GM21390 (cell line): ENCODE data around the gene CORO2A.

Experiments used
- ATAC-seq: cut with Tn5 transposase; IDR thresholded peaks from one replicate; pipeline ENCODE4 v1.9.1; 2021; ENCODE audit not compliant: unreplicated experiment

CORO2A gene

GRCh38 chr9:98220911-98221310, 28.5 kb upstream of the CORO2A start:
- no peak for ATAC-seq

DNA sequence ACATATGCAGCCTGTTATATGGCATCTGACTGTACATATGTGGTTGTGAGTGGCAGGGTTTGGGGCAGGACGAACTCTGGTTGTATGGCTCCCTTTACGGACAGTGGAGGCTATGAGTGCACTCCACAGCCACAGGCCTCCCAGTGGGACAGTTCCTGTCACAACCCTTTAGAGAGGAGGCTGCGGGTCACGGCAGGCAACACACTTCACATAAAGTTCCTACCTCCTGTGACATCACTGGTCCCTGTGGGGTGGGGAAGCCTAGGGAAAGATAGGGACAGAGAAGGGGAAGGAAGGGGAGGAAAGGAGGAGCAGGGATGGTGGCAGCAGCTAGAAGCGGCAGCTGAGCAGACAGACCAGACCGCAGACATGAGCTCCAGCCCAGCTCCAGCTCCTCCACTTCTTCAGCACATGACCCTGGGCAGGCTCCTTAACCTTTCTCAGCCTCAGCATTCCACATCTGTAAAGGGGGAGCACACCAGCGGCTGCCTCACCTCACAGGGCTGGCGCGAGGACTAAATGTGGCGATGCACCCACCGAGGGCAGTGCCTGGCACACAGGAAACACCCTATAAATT, 27.4 kb upstream of the CORO2A start:
- ATAC-seq, result no peak

- no peak for ATAC-seq
Observed at GRCh38 chr9:98219364-98219716, 26.9 kb upstream of the CORO2A start.

GRCh38 chr9:98218562-98219363, 26.3 kb upstream of the CORO2A start:
- ATAC-seq, result no peak

GRCh38 chr9:98217255-98217654, 24.8 kb upstream of the CORO2A start:
- ATAC-seq, result no peak

- no peak for ATAC-seq
Observed at GRCh38 chr9:98216391-98216790, 24.0 kb upstream of the CORO2A start.

DNA sequence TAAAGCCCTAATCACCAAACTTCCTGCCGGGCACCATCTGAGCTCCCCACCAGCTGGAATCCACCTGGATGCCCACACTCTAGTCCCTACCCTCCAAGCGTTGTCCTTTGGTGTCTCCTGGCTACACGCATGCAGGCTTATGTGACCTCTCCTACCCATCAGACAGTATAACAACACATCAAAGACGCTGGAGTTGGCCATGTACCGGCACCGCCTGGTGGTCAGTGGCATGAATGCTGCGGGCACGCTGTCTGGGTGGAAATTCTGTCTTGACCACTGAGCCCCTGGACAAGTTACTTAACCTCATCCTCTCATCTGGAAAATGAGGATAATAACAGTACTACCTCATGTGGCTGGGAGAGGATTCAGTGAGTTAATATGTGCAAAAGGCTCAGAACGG, 23.4 kb upstream of the CORO2A start:
- ATAC-seq, result no peak

GRCh38 chr9:98215271-98215670, 22.8 kb upstream of the CORO2A start:
- no peak for ATAC-seq

DNA sequence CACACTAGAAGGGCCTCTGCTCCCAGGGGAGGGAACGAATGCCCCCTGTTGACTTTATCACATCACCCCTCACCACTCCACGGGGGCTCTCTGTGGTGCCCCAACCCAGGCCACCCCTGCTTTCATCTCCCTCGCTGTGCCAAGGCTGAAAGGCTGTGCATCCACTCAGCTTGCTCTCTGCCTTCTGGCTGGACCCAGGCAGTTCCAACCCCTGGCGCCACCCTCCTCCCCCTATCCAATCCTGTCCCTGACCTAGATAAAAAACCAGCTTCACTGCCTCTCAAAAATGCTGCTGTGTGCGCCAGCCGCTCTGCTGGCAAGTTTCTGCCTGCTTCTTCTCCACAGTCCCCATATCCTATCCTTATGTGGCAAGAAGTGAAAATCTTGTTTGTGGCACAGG, 22.4 kb upstream of the CORO2A start:
- no peak for ATAC-seq

- no peak for ATAC-seq
Observed at GRCh38 chr9:98211260-98211659, 18.8 kb upstream of the CORO2A start.

DNA sequence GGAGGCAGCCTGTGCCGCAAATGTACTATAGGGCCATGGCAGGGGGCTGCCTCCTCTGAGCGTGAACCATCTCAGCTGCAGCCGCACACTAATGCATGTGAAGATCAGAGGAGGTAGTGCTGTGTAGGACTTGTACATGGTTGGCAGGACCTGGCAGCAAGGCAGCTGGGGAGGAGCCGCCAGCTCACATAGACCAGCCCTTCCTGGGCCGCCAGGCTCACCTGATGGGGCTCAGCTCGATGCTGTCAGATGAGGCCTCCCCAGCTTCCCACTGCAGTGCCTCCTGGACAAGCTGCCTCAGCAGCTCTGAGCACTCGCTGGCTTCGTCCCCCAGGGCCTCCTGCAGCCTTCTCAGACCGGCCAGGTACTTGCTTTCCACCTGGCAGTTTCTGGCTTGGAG, 18.0 kb upstream of the CORO2A start:
- ATAC-seq, result no peak

DNA sequence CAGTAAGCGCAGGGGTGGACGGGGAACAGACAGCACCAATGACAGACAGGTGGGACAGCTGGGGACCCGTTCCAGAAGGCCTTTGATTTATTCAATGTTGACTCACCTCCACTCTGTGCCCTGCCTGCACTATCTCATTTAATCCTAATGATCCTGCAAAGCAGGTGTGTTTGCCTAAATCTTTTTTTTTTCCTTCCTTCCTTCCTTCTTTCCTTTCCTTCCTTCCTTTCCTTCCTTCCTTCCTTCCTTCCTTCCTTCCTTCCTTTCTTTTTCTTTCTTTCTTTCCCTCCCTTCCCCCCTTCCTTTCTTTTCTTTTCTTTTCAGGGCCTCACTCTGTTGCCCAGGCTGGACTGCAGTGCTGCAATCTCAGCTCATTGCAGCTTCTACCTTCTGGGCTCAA, 17.1 kb upstream of the CORO2A start:
- no peak for ATAC-seq

DNA sequence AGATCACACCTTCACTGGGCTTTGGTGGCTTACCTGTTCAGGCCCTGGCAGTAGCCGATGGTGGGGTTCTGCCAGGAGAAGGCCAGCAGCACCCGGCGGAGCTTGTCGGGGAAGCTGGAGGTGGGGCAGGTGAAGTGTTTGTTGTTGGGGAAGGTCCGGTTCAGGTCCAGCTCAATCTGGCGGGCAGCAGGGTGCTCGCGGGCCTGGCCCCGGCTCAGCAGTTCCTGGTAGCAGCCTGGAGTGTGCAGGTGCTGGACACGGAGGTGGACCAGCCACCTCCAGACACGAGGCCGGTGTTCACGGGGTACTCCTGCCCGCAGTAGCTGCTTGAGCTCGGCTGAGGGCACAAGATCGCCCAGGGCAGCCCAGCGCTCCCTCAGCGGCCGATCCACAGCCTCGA, 16.2 kb upstream of the CORO2A start:
- no peak for ATAC-seq

DNA sequence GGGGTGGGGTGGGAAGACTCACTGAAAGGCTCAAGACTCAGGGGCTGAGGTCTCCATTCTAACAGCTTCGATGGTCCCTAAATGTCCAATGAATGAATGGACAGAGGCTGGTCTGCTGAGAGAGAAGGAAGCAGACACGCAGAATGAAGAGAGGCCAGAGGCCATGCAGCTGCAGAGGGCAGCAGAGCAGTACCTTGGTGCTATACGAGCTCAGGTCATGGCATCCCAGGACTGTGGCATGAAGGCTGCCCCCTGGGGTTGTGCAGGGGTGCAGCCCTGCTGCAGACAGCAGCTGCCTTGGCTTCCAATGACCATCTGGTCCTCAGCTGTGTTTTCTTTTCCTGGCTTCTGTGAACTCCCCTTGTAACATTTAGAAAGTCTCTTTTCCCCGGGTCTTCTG, 15.2 kb upstream of the CORO2A start:
- ATAC-seq, result no peak

DNA sequence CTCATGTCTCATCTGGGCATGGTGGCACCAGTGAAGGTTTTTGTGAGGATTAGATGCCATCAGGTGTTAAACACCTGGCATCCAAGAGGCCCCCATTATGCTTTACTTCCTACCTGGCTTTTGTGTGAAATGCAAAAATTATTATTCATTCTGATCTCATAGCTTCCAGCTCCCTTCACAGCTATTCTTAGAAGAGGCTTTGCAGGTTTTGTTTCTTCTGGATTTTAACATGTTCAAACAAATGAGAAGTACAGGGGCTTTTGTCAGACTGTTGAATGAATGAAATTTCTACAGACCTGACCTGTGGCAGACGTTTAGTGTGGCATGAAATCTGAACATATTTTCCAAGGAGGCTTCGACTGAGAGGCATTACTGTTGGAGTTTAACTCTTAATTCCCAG, 14.3 kb upstream of the CORO2A start:
- ATAC-seq, result no peak

DNA sequence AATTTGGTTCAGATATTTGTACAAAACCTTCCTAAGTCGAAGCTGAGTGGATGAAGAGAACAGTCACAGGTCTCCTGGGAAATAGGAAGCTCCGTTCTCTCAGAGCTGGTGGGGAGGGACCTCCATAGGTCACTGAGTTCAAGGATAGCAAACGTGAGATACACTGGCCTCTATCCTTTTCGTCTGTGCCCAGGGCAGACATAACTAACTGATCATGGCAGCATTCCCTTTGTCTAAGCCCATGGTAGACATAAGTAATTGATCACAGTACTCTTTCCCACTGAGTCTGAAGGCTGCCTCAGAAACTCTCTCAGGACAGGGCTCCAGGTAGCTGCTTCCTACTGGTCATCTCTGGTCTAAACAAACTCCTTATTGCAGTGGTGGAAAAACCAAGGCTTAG, 12.3 kb upstream of the CORO2A start:
- ATAC-seq, result no peak

- no peak for ATAC-seq
Observed at GRCh38 chr9:98203153-98203552, 10.7 kb upstream of the CORO2A start.

DNA sequence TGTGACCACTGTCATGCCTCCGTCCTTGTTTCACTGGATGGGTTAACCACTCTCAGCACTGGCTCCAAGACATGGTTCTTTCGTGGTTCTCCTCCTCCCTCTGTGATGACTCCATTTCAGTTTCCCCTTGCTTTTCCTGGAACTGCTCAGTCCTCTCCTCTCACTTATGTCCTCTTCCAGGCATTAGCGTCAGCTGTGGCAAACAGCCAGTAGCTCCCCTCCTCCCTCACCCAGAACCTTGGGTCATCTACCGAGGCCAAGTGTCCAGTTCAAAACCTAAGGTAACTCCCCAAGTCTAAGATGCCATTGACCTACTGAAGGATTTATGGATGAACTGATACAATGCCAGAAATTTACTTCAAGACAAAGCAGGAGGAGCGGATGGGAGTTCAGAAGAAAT, 9.8 kb upstream of the CORO2A start:
- ATAC-seq, result no peak

DNA sequence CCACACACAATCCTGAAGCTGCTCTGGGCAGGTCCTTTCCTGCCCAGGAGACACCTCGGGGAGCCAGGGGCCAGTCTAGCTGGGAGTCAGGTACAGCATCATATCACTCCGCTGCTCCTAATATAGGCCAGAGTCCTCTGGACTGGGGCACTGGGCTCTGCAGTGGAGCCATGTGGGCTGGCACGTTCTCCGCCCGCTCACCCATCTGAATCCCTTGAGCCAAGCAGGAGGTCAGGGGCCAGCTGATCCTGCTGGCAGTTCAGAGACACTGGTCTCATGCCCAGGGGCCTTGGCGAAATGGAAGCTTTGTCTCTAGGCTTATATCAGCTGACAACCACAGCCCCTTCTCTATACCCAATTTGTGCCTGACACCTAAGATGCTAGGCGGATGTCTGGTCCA, 9.3 kb upstream of the CORO2A start:
- ATAC-seq, result no peak

GRCh38 chr9:98201102-98201501, 8.7 kb upstream of the CORO2A start:
- ATAC-seq, result no peak

DNA sequence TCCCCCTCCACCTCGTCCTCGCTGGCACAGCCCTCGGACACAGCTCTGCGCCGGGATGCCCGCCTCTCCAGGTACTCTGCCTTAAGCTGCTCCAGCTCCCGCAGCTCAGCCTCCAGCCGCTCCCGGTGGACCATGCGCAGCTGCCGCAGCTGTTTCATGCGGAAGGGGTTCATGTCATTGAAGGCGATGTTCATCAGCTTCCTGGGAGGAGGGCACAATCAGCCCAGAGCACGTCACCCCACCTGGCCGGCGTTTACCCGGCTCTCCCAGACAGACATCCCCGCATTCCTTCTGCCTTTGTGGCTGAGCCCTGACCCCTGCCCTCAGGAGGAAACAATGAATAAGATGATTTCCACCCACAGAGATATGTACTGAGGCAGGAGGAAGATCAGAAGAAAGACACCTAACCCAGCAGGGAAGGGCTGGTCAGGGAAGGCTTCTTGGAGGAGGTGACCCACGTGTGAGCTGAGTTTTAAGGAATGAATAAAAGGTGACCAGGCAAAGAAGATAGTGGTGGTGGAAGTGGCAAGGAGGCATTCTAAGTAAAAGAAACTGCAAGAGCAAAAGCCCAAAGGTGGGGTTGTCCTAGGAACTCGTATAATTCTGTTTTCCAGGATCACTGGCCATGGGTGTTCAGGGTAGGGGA, 7.1 kb upstream of the CORO2A start:
- ATAC-seq, result no peak

DNA sequence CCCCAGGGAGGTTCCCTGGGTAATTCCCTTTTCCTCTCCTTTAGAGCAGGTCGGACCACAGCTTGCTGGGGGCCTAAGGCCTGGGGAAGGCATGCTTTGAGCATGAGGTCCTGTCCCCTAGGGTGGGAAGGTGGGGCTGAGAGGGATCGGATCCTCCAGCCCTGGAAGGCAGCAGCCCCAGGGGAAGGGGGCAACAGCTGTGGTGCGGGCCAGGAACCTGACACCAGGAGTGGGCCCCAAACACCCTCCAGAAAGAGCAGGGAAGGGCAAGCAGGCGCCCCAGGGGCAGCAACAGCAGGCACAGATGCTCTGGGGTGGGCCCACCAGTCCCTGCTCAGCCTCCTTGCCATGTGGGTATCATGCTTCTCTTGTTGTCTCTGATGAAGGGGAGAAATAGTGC, 3.2 kb upstream of the CORO2A start:
- ATAC-seq, result no peak
